Activated CD4-positive, CD25-positive, alpha-beta regulatory T cell (primary cell): Measurements from ENCODE around the gene CASKIN1.
"Not testable (repeated sequence)": the region's sequence is repeated elsewhere in the genome, so short reads cannot be mapped to it uniquely, and the experiment has no call there.

Experiments used
- DNase-seq, 4 experiments: peaks; one replicate each; lab custom pipeline; 2025; lab: John Stamatoyannopoulos, UW

The CASKIN1 gene

DNA sequence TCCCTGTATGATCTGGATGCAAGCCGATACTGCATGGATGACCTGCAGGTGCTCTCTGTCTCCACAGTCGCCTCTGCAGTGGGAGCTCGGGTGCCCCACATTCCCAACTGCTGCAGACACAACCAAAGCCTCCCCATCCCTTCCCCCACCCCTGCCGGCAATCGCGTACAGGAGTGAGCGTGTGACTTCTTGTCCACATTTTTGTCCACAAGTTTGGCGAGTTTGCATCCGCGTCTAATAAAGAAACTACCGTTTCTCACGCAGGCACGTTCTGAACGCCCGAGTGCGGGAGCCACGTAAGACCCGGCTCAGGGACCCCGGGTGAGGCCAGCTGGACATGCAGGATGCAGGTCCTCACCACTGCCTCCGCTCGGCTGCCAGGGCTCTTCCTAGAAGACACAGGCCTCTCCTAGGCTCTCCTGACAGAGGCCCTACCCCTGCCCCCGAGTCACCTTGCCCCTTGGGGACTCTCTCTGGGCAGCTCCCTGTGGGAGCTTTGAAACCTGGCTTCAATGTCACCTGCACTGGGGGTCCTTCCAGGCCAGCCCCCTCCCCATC lies 66.4 kb downstream of the CASKIN1 start:
- DNase-seq = not testable (repeated sequence)

- DNase-seq = not testable (repeated sequence)
Observed at GRCh38 chr16:2129251-2129650, 67.2 kb downstream of the CASKIN1 start.

- not testable (repeated sequence) for DNase-seq
Observed at GRCh38 chr16:2127630-2128280, 68.7 kb downstream of the CASKIN1 start.
